Measurements from ENCODE around the gene AHCTF1.

Gene AHCTF1

DNA sequence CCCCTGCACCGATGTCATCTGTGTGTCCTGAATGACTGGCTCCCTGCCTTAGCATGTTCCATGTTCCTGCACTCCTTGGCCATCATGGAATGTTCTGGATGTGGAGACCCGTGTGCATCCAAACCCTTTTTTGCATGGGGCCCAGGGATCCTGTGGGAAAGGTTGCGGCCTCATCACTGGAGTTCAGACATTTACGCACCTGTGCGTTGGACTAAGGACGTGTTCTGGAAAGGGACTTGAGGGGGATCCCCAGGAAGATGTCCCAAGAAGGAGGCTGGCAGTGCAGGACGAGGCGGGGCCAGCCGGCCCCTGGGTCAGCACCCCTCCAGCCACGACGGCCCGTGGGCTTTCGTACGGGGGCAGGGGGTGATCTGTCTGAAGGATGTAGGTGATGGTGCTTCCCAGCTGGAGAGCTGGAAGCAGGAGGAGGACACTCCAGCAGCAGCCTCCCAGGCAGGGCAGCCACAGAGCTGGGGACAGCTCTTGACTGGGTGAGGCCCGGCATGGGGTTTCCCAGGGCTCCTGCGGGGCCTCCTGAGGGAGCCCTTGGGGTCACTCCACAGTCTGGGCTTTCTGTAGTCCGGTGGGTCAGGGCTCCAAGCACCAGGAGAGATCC lies 140.3 kb downstream of the AHCTF1 start:
- H3K4me3 ChIP-seq (replicated peaks in 1 of 2; ENCODE audit: low read depth in 2 of 2, low read length in 2 of 2), result no peak overlapping the region
- TF ChIP-seq, protein P1, sequence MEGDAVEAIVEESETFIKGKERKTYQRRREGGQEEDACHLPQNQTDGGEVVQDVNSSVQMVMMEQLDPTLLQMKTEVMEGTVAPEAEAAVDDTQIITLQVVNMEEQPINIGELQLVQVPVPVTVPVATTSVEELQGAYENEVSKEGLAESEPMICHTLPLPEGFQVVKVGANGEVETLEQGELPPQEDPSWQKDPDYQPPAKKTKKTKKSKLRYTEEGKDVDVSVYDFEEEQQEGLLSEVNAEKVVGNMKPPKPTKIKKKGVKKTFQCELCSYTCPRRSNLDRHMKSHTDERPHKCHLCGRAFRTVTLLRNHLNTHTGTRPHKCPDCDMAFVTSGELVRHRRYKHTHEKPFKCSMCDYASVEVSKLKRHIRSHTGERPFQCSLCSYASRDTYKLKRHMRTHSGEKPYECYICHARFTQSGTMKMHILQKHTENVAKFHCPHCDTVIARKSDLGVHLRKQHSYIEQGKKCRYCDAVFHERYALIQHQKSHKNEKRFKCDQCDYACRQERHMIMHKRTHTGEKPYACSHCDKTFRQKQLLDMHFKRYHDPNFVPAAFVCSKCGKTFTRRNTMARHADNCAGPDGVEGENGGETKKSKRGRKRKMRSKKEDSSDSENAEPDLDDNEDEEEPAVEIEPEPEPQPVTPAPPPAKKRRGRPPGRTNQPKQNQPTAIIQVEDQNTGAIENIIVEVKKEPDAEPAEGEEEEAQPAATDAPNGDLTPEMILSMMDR (IDR thresholded peaks at IDR 0.05; ENCODE audit: low read depth, low read length), result no peak
- no peak for DNase-seq (ENCODE audit: low read depth in 2 of 2)

DNA sequence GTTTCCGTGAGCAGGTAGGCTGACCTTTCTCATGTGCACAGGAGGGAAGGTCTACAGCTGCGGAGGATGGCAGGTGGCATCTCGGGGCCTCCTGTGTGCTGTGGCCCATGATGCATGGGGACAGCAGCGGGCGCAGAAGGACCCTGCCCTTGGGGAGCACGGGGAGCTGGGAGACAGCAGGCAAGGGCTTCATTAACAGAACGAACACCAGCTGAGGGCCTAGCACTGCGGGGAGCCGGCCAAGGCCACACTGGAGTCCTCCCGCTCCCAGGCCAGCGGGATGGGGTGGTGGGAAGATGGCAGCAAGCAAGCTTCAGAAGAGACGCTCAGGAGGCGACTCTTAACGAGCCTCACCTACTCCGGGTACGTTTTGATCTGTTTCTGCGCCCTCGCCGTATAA lies 140.9 kb downstream of the AHCTF1 start:
- H3K4me3 ChIP-seq (replicated peaks in 1 of 2; ENCODE audit: low read depth in 2 of 2, low read length in 2 of 2), result no peak overlapping the region
- no peak for DNase-seq (ENCODE audit: low read depth in 2 of 2)
- TF ChIP-seq, protein P1 (IDR thresholded peaks at IDR 0.05; ENCODE audit: low read depth, low read length), result no peak

DNA sequence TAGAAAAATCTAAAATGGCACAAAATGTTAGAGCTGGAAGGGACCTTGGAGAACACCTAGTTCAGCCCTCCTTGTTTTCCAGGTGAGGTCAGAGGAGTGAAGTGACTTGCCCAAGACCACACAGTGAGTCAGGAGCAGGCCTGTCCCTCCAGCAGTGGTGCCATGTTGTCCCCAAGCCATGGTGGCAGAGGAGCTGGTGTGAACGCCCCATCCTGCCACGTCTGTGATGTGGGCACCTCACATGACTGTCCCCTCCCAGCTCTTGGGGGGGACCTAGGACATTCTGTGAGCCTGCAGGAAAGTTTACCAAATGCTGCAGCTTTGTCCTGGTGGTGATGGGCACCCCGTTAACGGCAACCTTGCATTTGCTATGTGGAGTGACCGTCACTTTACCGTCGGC lies 141.4 kb downstream of the AHCTF1 start:
- DNase-seq (ENCODE audit: low read depth in 2 of 2), result no peak

DNA sequence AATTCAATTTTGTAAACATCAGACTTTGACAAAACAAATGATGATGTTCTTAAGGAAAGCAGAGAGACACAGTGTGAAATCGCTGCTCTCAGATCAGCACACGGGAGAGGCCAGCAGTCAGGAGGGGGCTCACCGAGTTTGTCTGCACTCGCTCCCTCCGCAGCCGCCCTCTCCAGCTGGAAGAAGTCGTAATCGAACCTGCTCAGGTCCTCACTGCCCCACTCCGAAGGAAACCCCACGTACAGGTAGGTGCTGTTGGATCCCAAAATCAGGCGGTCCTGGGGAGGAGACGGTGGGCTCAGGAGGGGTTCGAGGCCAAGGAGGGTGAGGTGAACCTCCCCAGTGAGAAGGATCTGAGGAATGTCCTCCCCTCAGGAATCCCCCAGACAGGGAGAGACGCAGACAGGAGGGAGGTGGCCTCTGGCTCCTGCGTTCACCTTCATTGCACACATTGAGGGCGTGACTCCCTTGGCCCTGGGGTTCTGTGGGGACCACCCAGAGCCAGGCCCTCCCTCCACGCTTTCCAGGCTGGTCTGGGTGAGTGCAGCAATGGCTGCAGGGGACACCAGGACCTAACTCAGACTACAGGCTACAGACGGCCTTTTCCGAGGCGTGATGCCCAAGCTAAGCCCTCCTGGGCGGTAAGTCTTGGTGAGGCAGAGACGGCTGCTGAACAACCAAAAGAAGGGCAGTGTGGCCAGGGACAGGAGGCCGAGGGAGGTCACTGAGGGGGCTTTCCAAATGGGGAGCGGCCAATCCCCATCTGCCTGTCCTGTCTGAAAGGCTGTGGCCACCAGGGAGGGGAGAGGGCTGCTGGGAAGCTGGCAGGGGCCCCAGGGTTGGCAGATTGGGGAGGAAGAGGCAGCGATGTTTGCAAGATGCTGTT lies 142.1 kb downstream of the AHCTF1 start:
- no peak for DNase-seq (ENCODE audit: low read depth in 2 of 2)
- H3K4me3 ChIP-seq (replicated peaks in 1 of 2; ENCODE audit: low read depth in 2 of 2, low read length in 2 of 2), result no peak overlapping the region
- TF ChIP-seq, protein P1 (IDR thresholded peaks at IDR 0.05; ENCODE audit: low read depth, low read length), result no peak

More for the DNA sequence above, 141.4 kb downstream of the AHCTF1 start:
- TF ChIP-seq, protein P1 (IDR thresholded peaks at IDR 0.05; ENCODE audit: low read depth, low read length), result no peak
- no peak overlapping the region for H3K4me3 ChIP-seq (replicated peaks in 1 of 2; ENCODE audit: low read depth in 2 of 2, low read length in 2 of 2)

Data from cardiac fibroblast (primary cell).